HepG2 (cell line): Measurements from ENCODE around the gene ZXDC. TPM values are rescaled to one million over a fixed set of nuclear protein-coding genes. Genes with fewer than 3 reads are reported as not detected.

Source experiments
- KAT2B ChIP-seq: fragments of 150-350 bp; IDR thresholded peaks from 2 replicates; pipeline ENCODE4 v1.6.1; 2014; ENCODE audit warnings: low read depth, low read length, borderline replicate concordance
- MATR3 ChIP-seq: sonication (generic); formaldehyde crosslinking; IDR thresholded peaks from 2 replicates; pipeline ENCODE4 v1.4.0; 2020; ENCODE audit warnings: missing genetic modification reagents
- PITX1 ChIP-seq: sonication (generic); formaldehyde crosslinking; IDR thresholded peaks from 2 replicates; pipeline ENCODE4 v1.5.1; 2020; ENCODE audit warnings: mild to moderate bottlenecking, missing genetic modification reagents
- RFX3 ChIP-seq: IDR thresholded peaks from 2 replicates; pipeline ENCODE4 v1.6.1; 2016; ENCODE audit warnings: missing biosample characterization, missing genetic modification reagents
- SP140L ChIP-seq: sonication (generic); formaldehyde crosslinking; IDR thresholded peaks from 2 replicates; pipeline ENCODE4 v1.4.0; 2020; ENCODE audit warnings: missing genetic modification reagents, borderline replicate concordance
- YY1 ChIP-seq: IDR thresholded peaks from 2 replicates; pipeline ENCODE4 v1.6.1; 2011; ENCODE audit warnings: low read length, low read depth, moderate library complexity, mild to moderate bottlenecking; ENCODE audit not compliant: insufficient read depth, insufficient replicate concordance
- ZBTB7B ChIP-seq: sonication (generic); formaldehyde crosslinking; IDR thresholded peaks from 2 replicates; pipeline ENCODE4 v1.4.0; 2020; ENCODE audit warnings: missing genetic modification reagents
- ZFP82 ChIP-seq: sonication (generic); formaldehyde crosslinking; IDR thresholded peaks from 2 replicates; pipeline ENCODE4 v1.5.1; 2020; ENCODE audit warnings: mild to moderate bottlenecking, missing genetic modification reagents, borderline replicate concordance
- ZNF530 ChIP-seq: sonication (generic); formaldehyde crosslinking; IDR thresholded peaks from 2 replicates; pipeline ENCODE4 v1.5.0; 2020; ENCODE audit warnings: low read depth, mild to moderate bottlenecking, missing genetic modification reagents
- ZNF557 ChIP-seq: sonication (generic); formaldehyde crosslinking; IDR thresholded peaks from 2 replicates; pipeline ENCODE4 v1.4.0; 2020; ENCODE audit warnings: missing genetic modification reagents
- ZSCAN22 ChIP-seq: sonication (generic); formaldehyde crosslinking; IDR thresholded peaks from 2 replicates; pipeline ENCODE4 v1.4.0; 2020; ENCODE audit warnings: mild to moderate bottlenecking, missing genetic modification reagents
- ZSCAN31 ChIP-seq: sonication (generic); formaldehyde crosslinking; IDR thresholded peaks from 2 replicates; pipeline ENCODE4 v1.5.0; 2020; ENCODE audit warnings: low read depth, mild to moderate bottlenecking, missing genetic modification reagents
- polyA plus RNA-seq, 8 experiments: library from polyadenylated mRNA; depleted of rRNA in 3 of 8; stranded (reverse) in 7 of 8; unstranded in 1 of 8; fragments of >200 nt; fragmentation: Illumina TruSeq in 4 of 8; extraction: Trizol in 4 of 8; gene quantifications; 2 replicates each; pipeline versions ENCODE4 v1.2.1 to v1.2.3, GENCODE V29; 2011 to 2016; ENCODE audit warnings: low read depth in 4 of 8, missing spikeins in 1 of 8, mixed read lengths in 1 of 8; ENCODE audit not compliant: insufficient read depth in 1 of 8
- total RNA-seq, 5 experiments: library from RNA; depleted of rRNA; stranded (reverse); fragments of >200 nt; fragmentation: Illumina TruSeq; extraction: Trizol; gene quantifications; 2 replicates each; pipeline ENCODE4 v1.2.3, GENCODE V29; 2016; ENCODE audit warnings: low read depth in 1 of 5
- TF ChIP-seq, protein P1 (sequence below): sonication (generic); formaldehyde crosslinking; IDR thresholded peaks from 2 replicates; pipeline ENCODE4 v1.4.0; 2020; ENCODE audit warnings: missing genetic modification reagents
- TF ChIP-seq, protein P2 (sequence below): sonication (generic); formaldehyde crosslinking; IDR thresholded peaks from 2 replicates; pipeline ENCODE4 v1.8.1; 2023; ENCODE audit warnings: mild to moderate bottlenecking, moderate library complexity, missing genetic modification reagents
- TF ChIP-seq, protein P3 (sequence below): sonication (generic); formaldehyde crosslinking; IDR thresholded peaks from 2 replicates; pipeline ENCODE4 v1.9.0; 2022; ENCODE audit warnings: missing genetic modification reagents, mild to moderate bottlenecking, borderline replicate concordance
- TF ChIP-seq, protein P4 (sequence below): IDR thresholded peaks from 2 replicates; pipeline ENCODE4 v1.6.1; 2016
- TF ChIP-seq, protein P5 (sequence below): sonication (generic); formaldehyde crosslinking; IDR thresholded peaks from 2 replicates; pipeline ENCODE4 v1.4.0; 2020; ENCODE audit warnings: mild to moderate bottlenecking, missing genetic modification reagents

Gene ZXDC
- total and polyA plus RNA-seq, 2 of the 13 experiments (the other 11 are each of a cell fraction or from before 2014, with no cell fraction given): 17.6 to 21.2 TPM

DNA sequence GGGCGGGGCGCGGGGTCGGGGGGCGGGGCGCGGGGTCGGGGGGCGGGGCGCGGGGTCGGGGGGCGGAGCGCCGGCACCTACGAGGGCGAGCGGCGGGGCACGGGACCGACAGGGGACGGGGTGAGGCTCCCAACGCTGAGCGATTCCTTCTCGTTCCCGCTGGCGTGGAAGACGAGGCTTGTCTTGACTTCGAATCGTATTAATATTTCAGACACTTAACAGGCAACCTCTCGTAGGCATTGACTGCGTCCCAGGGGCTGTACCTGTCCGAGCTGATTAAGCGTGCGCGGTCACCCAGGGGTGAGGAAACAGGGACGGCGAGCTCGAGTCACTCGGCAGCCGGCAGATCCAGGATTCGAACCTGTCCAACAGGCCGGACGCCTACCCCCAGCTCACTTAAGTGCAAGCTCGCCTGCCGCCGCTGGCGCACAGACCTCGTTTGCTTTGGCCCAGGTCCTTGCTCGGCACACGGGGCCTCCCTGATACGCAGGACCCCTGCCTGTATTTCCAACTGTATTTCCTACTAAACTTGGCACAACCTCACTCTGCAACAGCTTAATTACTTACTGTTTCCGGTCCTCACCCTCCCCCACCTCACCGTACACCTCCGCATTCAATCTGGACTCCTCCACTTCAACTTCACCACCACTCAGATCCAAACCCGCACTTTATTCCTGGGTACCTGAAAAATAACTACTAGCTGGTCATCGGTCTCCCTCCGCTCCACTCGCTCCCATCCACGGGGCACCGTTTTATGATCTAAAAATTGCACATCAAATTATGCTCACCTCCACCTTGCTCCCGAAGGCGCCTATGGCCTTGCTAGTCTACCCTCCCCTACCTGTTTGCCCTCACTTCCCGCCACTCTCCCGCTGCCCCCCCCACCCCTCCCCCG, 722 bp upstream of the ZXDC start (continued):
- TF ChIP-seq MATR3 (CRISPR knock-in tag) (no peak), ZNF530 (CRISPR knock-in tag) (no peak), YY1 (no peak), ZSCAN31 (CRISPR knock-in tag) (0 out of 2 replicates have a peak, but pooled peaks have one; percentile 49), ZNF557 (CRISPR knock-in tag) (no peak), KAT2B (no peak), ZFP82 (CRISPR knock-in tag) (no peak), ZSCAN22 (no peak), ZBTB7B (CRISPR knock-in tag) (no peak), RFX3 (CRISPR knock-in tag) (no peak), SP140L (CRISPR knock-in tag) (no peak), PITX1 (CRISPR knock-in tag) (0 out of 2 replicates have a peak, but pooled peaks have one; percentile 32)
- TF ChIP-seq, protein P1, sequence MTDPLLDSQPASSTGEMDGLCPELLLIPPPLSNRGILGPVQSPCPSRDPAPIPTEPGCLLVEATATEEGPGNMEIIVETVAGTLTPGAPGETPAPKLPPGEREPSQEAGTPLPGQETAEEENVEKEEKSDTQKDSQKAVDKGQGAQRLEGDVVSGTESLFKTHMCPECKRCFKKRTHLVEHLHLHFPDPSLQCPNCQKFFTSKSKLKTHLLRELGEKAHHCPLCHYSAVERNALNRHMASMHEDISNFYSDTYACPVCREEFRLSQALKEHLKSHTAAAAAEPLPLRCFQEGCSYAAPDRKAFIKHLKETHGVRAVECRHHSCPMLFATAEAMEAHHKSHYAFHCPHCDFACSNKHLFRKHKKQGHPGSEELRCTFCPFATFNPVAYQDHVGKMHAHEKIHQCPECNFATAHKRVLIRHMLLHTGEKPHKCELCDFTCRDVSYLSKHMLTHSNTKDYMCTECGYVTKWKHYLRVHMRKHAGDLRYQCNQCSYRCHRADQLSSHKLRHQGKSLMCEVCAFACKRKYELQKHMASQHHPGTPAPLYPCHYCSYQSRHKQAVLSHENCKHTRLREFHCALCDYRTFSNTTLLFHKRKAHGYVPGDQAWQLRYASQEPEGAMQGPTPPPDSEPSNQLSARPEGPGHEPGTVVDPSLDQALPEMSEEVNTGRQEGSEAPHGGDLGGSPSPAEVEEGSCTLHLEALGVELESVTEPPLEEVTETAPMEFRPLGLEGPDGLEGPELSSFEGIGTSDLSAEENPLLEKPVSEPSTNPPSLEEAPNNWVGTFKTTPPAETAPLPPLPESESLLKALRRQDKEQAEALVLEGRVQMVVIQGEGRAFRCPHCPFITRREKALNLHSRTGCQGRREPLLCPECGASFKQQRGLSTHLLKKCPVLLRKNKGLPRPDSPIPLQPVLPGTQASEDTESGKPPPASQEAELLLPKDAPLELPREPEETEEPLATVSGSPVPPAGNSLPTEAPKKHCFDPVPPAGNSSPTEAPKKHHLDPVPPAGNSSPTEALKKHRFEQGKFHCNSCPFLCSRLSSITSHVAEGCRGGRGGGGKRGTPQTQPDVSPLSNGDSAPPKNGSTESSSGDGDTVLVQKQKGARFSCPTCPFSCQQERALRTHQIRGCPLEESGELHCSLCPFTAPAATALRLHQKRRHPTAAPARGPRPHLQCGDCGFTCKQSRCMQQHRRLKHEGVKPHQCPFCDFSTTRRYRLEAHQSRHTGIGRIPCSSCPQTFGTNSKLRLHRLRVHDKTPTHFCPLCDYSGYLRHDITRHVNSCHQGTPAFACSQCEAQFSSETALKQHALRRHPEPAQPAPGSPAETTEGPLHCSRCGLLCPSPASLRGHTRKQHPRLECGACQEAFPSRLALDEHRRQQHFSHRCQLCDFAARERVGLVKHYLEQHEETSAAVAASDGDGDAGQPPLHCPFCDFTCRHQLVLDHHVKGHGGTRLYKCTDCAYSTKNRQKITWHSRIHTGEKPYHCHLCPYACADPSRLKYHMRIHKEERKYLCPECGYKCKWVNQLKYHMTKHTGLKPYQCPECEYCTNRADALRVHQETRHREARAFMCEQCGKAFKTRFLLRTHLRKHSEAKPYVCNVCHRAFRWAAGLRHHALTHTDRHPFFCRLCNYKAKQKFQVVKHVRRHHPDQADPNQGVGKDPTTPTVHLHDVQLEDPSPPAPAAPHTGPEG (CRISPR knock-in tag): 0 out of 2 replicates have a peak, but pooled peaks have one; percentile 1
- TF ChIP-seq, protein P2, sequence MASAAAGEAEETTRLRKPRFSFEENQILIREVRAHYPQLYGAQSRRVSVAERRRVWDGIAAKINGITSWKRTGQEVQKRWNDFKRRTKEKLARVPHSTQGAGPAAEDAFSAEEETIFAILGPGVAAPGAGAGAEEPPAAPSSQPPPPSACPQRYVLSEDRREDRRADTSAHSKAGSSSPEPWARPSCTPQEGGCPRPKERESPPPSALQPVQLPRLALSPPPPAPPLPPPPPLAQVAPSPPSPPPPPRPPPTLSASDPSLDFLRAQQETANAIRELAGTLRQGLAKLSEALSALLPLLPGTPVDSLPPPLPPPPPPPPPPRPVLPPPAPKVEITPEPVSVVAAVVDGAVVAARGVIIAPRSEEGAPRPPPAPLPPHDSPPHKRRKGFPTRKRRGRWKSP: peak; percentile 51; the same call in 1 of the 2 replicates
- TF ChIP-seq, protein P3, sequence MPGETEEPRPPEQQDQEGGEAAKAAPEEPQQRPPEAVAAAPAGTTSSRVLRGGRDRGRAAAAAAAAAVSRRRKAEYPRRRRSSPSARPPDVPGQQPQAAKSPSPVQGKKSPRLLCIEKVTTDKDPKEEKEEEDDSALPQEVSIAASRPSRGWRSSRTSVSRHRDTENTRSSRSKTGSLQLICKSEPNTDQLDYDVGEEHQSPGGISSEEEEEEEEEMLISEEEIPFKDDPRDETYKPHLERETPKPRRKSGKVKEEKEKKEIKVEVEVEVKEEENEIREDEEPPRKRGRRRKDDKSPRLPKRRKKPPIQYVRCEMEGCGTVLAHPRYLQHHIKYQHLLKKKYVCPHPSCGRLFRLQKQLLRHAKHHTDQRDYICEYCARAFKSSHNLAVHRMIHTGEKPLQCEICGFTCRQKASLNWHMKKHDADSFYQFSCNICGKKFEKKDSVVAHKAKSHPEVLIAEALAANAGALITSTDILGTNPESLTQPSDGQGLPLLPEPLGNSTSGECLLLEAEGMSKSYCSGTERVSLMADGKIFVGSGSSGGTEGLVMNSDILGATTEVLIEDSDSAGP (CRISPR knock-in tag): peak; percentile 49; the same call in 1 of the 2 replicates
- TF ChIP-seq, protein P4, sequence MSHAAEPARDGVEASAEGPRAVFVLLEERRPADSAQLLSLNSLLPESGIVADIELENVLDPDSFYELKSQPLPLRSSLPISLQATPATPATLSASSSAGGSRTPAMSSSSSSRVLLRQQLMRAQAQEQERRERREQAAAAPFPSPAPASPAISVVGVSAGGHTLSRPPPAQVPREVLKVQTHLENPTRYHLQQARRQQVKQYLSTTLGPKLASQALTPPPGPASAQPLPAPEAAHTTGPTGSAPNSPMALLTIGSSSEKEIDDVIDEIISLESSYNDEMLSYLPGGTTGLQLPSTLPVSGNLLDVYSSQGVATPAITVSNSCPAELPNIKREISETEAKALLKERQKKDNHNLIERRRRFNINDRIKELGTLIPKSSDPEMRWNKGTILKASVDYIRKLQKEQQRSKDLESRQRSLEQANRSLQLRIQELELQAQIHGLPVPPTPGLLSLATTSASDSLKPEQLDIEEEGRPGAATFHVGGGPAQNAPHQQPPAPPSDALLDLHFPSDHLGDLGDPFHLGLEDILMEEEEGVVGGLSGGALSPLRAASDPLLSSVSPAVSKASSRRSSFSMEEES (CRISPR knock-in tag): no peak
- TF ChIP-seq, protein P5, sequence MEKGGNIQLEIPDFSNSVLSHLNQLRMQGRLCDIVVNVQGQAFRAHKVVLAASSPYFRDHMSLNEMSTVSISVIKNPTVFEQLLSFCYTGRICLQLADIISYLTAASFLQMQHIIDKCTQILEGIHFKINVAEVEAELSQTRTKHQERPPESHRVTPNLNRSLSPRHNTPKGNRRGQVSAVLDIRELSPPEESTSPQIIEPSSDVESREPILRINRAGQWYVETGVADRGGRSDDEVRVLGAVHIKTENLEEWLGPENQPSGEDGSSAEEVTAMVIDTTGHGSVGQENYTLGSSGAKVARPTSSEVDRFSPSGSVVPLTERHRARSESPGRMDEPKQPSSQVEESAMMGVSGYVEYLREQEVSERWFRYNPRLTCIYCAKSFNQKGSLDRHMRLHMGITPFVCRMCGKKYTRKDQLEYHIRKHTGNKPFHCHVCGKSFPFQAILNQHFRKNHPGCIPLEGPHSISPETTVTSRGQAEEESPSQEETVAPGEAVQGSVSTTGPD (CRISPR knock-in tag): no peak
